Upper lobe of left lung (tissue), 4 donors: ENCODE data around the gene LMTK3.
A peak's percentile ranks its signal among the peaks of the same experiment; 100 is the strongest.

Experiments used
- EP300 ChIP-seq, 4 donors: sonication (generic); formaldehyde crosslinking; IDR thresholded peaks; one replicate each; pipeline ENCODE4 v1.5.1; 2017; ENCODE audit warnings: antibody characterized with exemption in 4 of 4, control low read depth in 2 of 4
- POLR2A ChIP-seq, 4 donors: fragments of 450-650 bp; IDR thresholded peaks; one replicate each; pipeline ENCODE4 v1.5.1; 2016 to 2017; ENCODE audit warnings: antibody characterized with exemption in 4 of 4, mild to moderate bottlenecking in 2 of 4
- POLR2AphosphoS5 ChIP-seq, 2 donors: sonication (generic); formaldehyde crosslinking; IDR thresholded peaks; one replicate each; pipeline ENCODE4 v1.5.1; 2017; ENCODE audit warnings: antibody characterized with exemption in 2 of 2
- TF ChIP-seq, protein P1 (sequence below), 6 experiments: fragments of 450-650 bp in 4 of 6; fragments of 200-600 bp in 2 of 6; sonication (generic) in 2 of 6; IDR thresholded peaks; one replicate each; pipeline ENCODE4 v1.5.1; 2016 to 2019; ENCODE audit warnings: antibody characterized with exemption in 6 of 6

GRCh38 chr19:48489608-48490216 is 21.9 kb downstream of the LMTK3 start:
- TF ChIP-seq, protein P1, sequence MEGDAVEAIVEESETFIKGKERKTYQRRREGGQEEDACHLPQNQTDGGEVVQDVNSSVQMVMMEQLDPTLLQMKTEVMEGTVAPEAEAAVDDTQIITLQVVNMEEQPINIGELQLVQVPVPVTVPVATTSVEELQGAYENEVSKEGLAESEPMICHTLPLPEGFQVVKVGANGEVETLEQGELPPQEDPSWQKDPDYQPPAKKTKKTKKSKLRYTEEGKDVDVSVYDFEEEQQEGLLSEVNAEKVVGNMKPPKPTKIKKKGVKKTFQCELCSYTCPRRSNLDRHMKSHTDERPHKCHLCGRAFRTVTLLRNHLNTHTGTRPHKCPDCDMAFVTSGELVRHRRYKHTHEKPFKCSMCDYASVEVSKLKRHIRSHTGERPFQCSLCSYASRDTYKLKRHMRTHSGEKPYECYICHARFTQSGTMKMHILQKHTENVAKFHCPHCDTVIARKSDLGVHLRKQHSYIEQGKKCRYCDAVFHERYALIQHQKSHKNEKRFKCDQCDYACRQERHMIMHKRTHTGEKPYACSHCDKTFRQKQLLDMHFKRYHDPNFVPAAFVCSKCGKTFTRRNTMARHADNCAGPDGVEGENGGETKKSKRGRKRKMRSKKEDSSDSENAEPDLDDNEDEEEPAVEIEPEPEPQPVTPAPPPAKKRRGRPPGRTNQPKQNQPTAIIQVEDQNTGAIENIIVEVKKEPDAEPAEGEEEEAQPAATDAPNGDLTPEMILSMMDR (IDR thresholded peaks at IDR 0.05): peak; percentile 90 to 95 (median 92)
- TF ChIP-seq EP300 (IDR thresholded peaks at IDR 0.05): no peak
- no peak for TF ChIP-seq POLR2A (IDR thresholded peaks at IDR 0.05)
- TF ChIP-seq POLR2AphosphoS5 (IDR thresholded peaks at IDR 0.05): no peak
